Measurements from ENCODE around the gene JAKMIP2. TPM values are rescaled to one million over a fixed set of nuclear protein-coding genes. Genes with fewer than 3 reads are reported as not detected.

JAKMIP2 gene
- total RNA-seq, 1 donor from 2014 or later, result 1.8 TPM

GRCh38 chr5:147693233-147693632 is 89.3 kb downstream of the JAKMIP2 start:
- Mint-ChIP-seq H3K9me3 (ENCODE audit: unreplicated experiment) (peaks cover 6% of the 10 kb centered on the region), H3K27ac (ENCODE audit: unreplicated experiment) (no peak overlapping the region), H3K4me1 (ENCODE audit: unreplicated experiment) (peaks cover 11% of the 10 kb centered on the region), H3K27me3 (ENCODE audit: unreplicated experiment) (no peaks in the 10 kb centered on the region), H3K4me3 (ENCODE audit: unreplicated experiment) (no peak overlapping the region), H3K36me3 (ENCODE audit: unreplicated experiment) (no peaks in the 10 kb centered on the region)
- TF ChIP-seq CTCF (IDR thresholded peaks at IDR 0.05), result no peak
- DNase-seq (ENCODE audit: extremely low spot score, unreplicated experiment), result no peak

GRCh38 chr5:147691130-147691529 is 91.4 kb downstream of the JAKMIP2 start:
- TF ChIP-seq CTCF (IDR thresholded peaks at IDR 0.05), result no peak
- Mint-ChIP-seq H3K27ac (ENCODE audit: unreplicated experiment) (no peak overlapping the region), H3K9me3 (ENCODE audit: unreplicated experiment) (no peaks in the 10 kb centered on the region), H3K4me1 (ENCODE audit: unreplicated experiment) (peaks cover 11% of the 10 kb centered on the region), H3K27me3 (ENCODE audit: unreplicated experiment) (no peaks in the 10 kb centered on the region), H3K4me3 (ENCODE audit: unreplicated experiment) (no peak overlapping the region), H3K36me3 (ENCODE audit: unreplicated experiment) (no peaks in the 10 kb centered on the region)
- no peak for DNase-seq (ENCODE audit: extremely low spot score, unreplicated experiment)

GRCh38 chr5:147690595-147690994 is 91.9 kb downstream of the JAKMIP2 start:
- TF ChIP-seq CTCF (IDR thresholded peaks at IDR 0.05), result no peak
- H3K27me3 Mint-ChIP-seq (ENCODE audit: unreplicated experiment), result no peaks in the 10 kb centered on the region
- DNase-seq (ENCODE audit: extremely low spot score, unreplicated experiment), result no peak

GRCh38 chr5:147689426-147689825 is 93.1 kb downstream of the JAKMIP2 start:
- Mint-ChIP-seq H3K9me3 (ENCODE audit: unreplicated experiment) (no peaks in the 10 kb centered on the region), H3K27ac (ENCODE audit: unreplicated experiment) (peak overlapping the region; percentile 9), H3K36me3 (ENCODE audit: unreplicated experiment) (no peaks in the 10 kb centered on the region), H3K4me3 (ENCODE audit: unreplicated experiment) (no peak overlapping the region), H3K4me1 (ENCODE audit: unreplicated experiment) (peaks cover 11% of the 10 kb centered on the region), H3K27me3 (ENCODE audit: unreplicated experiment) (no peaks in the 10 kb centered on the region)
- no peak for DNase-seq (ENCODE audit: extremely low spot score, unreplicated experiment)
- no peak for TF ChIP-seq CTCF (IDR thresholded peaks at IDR 0.05)

More at GRCh38 chr5:147690595-147690994, 91.9 kb downstream of the JAKMIP2 start:
- Mint-ChIP-seq H3K36me3 (ENCODE audit: unreplicated experiment) (no peaks in the 10 kb centered on the region), H3K4me3 (ENCODE audit: unreplicated experiment) (no peak overlapping the region), H3K9me3 (ENCODE audit: unreplicated experiment) (no peaks in the 10 kb centered on the region), H3K4me1 (ENCODE audit: unreplicated experiment) (peaks cover 11% of the 10 kb centered on the region), H3K27ac (ENCODE audit: unreplicated experiment) (no peak overlapping the region)

- Mint-ChIP-seq H3K27me3 (ENCODE audit: unreplicated experiment) (no peaks in the 10 kb centered on the region), H3K9me3 (ENCODE audit: unreplicated experiment) (no peaks in the 10 kb centered on the region), H3K4me1 (ENCODE audit: unreplicated experiment) (peaks cover 11% of the 10 kb centered on the region), H3K36me3 (ENCODE audit: unreplicated experiment) (no peaks in the 10 kb centered on the region), H3K27ac (ENCODE audit: unreplicated experiment) (peak overlapping the region; percentile 9), H3K4me3 (ENCODE audit: unreplicated experiment) (no peak overlapping the region)
- no peak for DNase-seq (ENCODE audit: extremely low spot score, unreplicated experiment)
- no peak for TF ChIP-seq CTCF (IDR thresholded peaks at IDR 0.05)
These were observed 93.7 kb downstream of the JAKMIP2 start for GRCh38 chr5:147688656-147689356.

Measured in osteocyte (in vitro differentiated cells).